HG02642 (cell line): ENCODE data around the gene GRID1.
"Not testable (repeated sequence)": the region's sequence is repeated elsewhere in the genome, so short reads cannot be mapped to it uniquely, and the experiment has no call there.

ENCODE experiments used
- ATAC-seq: cut with Tn5 transposase; IDR thresholded peaks from one replicate; pipeline ENCODE4 v1.9.1; 2021; ENCODE audit warnings: mild to moderate bottlenecking; ENCODE audit not compliant: unreplicated experiment, poor library complexity

Gene GRID1

GRCh38 chr10:86104611-86105145, 261.9 kb downstream of the GRID1 start:
- no peak for ATAC-seq

- no peak for ATAC-seq
Measured at GRCh38 chr10:86104156-86104555, 262.4 kb downstream of the GRID1 start.

DNA sequence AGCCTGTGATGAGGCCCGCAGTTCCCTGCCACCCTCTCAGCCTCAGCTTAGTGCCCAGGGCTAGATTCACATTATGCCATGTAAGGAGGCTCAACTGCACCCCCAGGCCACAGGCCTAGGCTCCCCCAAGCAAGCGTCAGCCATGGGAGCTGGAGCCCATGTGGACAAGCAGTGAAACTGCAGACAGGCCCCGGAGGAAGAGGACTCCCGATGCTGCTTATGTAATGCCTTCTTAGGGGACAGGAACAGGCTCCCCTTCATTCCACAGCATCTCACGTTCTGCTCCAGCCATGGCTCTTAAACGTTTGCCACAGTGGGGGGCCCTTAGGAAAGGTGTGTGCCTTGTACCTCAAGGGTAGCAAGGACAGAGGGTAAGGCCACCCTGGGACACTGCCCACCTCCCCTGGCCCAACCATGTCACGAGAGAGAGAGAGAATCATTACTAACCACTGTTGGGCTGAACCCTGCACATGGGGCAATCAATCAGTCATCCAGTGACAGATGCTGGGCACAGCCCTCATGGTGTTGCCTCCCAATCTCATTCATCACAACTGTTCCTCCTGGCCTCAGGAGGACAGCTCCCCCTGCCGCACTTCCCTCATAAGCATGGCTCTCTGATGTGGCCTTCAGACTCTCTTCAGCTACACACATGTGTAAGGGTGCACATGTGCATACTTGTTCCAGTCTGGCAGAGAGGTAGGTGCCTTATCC, 263.0 kb downstream of the GRID1 start:
- ATAC-seq = no peak

GRCh38 chr10:86102451-86102850, 264.1 kb downstream of the GRID1 start:
- ATAC-seq = no peak

- ATAC-seq = no peak
Measured at GRCh38 chr10:86102031-86102430, 264.6 kb downstream of the GRID1 start.

DNA sequence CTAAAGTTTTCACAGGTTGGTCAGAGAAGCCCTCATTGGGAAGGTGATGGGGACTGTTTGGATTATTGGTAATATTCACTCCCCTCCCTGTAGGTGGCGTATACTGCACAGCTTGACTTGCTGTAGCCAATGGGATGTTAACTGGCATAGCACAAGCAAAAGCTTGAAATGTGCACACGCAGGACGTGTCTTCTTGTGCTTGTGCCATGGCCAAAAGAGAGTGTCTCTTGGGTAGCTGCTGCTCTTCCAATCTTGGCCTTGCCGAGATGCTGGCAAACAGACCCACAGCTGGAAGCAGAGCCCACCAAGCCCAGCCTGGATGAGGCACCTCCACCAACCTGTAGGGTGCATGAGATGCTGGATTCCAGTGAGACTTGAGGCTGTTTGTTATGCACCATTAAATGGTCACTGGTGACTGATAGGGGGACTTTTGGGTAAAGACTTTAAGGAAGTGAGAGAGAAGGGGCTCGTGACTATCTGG, 266.0 kb downstream of the GRID1 start:
- peak; percentile 69 for ATAC-seq

DNA sequence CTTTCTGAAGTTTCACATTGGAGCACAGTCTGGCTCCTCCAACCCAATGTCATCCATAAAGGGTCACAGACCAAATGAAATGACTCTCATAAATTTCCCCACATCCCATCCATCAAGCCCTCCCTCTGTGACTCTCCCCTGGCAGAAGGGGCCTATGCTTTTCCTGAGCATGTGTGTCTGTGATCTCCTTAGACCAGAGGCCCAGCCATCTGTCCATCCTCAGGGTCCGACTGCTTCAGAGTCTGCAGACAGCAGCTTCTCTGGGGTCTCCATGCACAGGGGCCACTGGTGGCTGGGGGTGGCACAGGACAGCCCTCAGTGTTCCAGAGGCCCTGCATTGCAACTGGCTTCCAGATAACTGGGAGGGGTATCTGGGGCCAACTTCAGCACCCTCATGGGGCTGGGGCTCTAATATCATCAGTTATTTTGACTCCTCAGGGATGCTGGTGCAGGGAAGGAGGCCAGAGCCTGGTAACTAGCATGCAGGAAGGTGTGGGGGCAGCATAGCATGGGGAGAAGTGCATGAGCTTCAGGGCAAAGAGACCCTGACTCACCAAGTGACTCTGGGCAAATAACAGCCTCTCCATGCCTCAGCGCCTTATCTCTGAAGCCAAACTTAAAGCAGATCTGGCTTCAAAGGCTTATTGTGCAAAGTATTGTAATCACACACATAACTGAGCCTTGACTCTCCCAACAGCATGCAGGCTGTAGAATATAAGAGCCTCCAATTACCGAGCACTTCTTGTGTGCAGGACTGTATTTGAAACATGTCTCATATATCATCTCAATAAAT, 266.9 kb downstream of the GRID1 start:
- ATAC-seq = no peak

DNA sequence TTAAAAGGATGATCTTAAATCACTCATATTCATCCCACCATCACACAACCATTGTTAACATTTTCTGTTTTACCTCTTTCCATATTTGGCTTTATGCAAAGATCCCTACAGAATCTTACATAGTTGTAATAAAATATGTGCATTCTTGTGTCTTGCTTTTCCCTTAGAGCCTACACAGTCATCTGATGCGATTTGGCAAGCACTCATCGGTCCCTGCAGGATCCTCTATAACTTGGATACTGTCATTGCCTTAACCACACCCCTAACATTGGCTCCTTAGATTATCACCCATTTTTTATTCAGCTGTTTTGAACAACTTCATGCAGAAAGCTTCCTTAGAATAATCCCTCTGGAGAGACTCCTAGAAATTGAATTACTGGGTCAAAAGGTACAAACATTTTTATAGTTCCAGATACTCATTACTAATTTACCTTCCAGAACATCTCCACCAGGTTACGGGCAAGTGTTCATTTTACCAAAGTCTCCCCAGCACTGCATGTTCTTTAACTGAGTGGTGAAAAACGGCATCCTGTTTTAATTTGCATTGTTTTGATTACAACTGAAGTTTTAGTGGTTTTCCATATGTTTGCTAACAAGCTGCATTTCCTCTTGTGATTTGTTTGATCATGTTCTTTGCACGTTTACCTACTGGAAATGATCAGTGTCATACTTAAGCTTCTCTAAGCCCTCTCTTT, 268.3 kb downstream of the GRID1 start:
- no peak for ATAC-seq

GRCh38 chr10:86095061-86095460, 271.5 kb downstream of the GRID1 start:
- ATAC-seq = not testable (repeated sequence)

DNA sequence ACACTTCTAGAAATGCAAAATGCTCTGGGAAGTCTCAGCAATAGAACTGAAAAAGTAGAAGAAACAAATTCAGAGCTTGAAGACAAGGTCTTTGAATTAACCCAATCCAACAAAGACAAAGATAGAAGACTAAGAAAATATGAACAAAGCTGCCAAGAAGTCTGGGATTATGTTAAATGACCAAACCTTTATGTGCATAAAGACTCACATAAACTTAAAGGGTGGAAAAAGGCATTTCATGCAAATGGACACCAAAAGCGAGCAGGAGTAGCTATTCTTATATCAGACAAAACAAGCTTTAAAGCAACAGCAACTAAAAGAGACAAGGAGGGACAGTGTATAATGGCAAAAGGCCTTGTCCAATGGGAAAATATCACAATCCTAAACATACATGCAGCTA, 274.3 kb downstream of the GRID1 start:
- ATAC-seq = not testable (repeated sequence)

GRCh38 chr10:86091216-86091615, 275.4 kb downstream of the GRID1 start:
- ATAC-seq = no peak

DNA sequence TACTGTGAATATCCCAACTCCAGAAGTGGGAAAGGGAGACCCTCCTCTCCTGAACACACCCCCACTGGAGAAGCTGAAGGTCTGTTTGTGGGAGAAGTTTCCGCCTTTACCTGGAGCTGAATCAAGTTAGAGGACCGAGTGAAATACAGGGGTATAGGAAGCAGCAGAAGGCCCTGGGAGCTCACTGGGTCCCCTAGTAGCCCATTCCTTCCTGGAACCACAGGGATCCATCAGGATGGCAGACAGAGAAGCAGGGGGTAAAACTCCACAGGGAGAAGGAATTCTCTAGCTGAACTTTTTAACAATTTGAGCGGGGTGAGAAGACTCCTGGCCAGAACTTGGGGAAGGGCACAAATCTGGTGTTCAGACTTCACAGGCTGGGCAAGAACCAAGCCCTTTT, 275.8 kb downstream of the GRID1 start:
- no peak for ATAC-seq

DNA sequence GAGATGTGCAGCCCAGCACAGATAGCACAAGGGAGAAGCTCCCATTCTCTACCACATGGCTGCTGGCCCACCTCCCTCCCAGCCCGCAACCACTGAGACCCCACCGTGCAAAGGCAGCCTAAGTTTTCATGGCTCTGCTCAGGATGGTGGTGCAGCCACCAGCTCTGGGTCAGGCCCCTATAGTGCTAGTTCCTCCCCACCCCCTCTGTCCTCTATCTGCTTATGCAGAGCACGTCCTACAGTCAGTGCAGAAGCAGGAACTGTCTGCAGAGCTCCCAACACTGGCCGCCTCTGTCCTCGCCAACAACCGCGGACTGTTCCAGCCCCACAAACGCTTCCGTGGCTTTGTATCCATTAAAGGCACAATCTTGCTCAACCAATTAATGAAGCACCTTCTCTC, 278.9 kb downstream of the GRID1 start:
- ATAC-seq = no peak

DNA sequence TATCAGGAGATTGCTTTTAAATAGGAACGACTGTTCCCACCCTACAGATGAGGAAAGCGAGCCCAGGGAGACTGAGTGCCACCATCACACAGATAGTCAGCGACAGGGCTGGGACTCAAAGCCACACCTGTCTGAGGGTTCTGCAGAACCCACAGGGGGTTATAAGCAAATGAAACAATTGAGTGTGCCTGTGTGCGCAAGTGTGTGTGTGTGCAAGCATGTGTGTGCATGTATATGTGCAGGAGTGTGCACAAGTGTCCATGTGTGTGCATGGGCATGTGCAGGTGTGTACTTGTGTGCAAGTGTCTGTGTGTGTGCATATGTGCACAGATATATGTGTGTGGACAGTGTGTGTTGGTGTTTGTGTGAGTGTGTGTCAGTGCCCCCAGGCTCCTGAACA, 280.2 kb downstream of the GRID1 start:
- ATAC-seq = no peak

GRCh38 chr10:86085686-86086085, 280.9 kb downstream of the GRID1 start:
- no peak for ATAC-seq

- no peak for ATAC-seq
Measured at GRCh38 chr10:86085136-86085535, 281.5 kb downstream of the GRID1 start.

GRCh38 chr10:86084585-86084984, 282.0 kb downstream of the GRID1 start:
- ATAC-seq = no peak

- ATAC-seq = no peak
Measured at GRCh38 chr10:86083664-86084175, 282.9 kb downstream of the GRID1 start.

GRCh38 chr10:86083206-86083605, 283.4 kb downstream of the GRID1 start:
- no peak for ATAC-seq

DNA sequence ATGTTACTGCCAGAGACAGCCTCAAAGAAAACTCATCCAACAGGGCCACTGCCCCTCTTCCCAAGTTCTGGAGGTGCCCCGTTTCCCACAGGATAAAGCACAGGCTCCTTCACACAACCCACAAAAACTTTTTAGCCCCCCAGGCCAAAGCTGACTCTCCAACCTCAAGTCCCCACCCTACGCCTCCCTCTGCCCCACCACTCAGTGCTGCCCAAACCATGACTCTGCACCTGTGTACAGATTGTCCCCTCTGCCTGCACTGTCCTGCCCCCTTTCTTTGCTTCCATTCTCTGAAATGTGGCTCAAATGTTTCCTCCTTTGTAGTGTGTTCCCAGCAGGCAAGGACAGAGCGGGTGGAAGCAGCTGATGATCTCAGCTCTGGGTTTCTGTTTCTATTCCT, 284.0 kb downstream of the GRID1 start:
- no peak for ATAC-seq

DNA sequence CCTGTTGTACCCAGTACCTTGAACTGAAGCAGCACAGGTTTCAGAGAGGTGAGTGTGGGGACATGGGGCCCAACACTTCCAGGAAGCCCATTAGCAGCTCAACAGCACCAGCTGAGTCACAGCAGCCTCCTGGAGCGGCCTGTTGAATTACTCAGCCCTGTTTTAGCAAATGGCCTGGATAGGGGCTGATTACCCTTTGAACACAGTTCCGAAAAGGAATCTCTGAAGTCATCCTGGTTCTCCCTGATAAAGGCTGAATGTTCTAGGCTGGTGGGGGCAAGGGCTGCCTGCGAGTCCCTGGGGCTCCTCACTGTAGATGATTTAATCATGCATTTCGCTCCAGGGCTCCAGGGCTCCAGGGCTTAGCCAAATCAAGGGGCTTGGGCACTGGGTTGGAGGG, 287.5 kb downstream of the GRID1 start:
- ATAC-seq = no peak
